HUDEP-2 (cell line): ENCODE measurements around the gene NCKAP5L.
A peak's percentile ranks its signal among the peaks of the same experiment; 100 is the strongest.
"Not testable (repeated sequence)": the region's sequence is repeated elsewhere in the genome, so short reads cannot be mapped to it uniquely, and the experiment has no call there.

Experiments
- DNase-seq, 76 experiments: peaks; one replicate each; lab custom pipeline; 2025; ENCODE audit not compliant: unreplicated experiment in 76 of 76; lab: John Stamatoyannopoulos, UW

NCKAP5L gene

GRCh38 chr12:49783917-49784676, 44.1 kb downstream of the NCKAP5L start:
- DNase-seq, result peak in 4 of 76 experiments; percentile 8 to 17 (median 14)

GRCh38 chr12:49780914-49781313, 47.3 kb downstream of the NCKAP5L start:
- DNase-seq, result not testable (repeated sequence)

- DNase-seq, result no peak
These were observed 48.6 kb downstream of the NCKAP5L start for GRCh38 chr12:49779581-49779980.

- peak in 34 of 76 experiments; percentile 2 to 53 (median 25) for DNase-seq
These were observed 50.1 kb downstream of the NCKAP5L start for GRCh38 chr12:49777800-49778748.

GRCh38 chr12:49777341-49777740, 50.9 kb downstream of the NCKAP5L start:
- DNase-seq, result no peak

GRCh38 chr12:49776858-49777257, 51.4 kb downstream of the NCKAP5L start:
- no peak for DNase-seq

- DNase-seq, result peak in 57 of 76 experiments; percentile 3 to 64 (median 32)
These were observed 51.8 kb downstream of the NCKAP5L start for GRCh38 chr12:49776413-49776812.

- DNase-seq, result not testable (repeated sequence)
These were observed 55.1 kb downstream of the NCKAP5L start for GRCh38 chr12:49773102-49773501.

GRCh38 chr12:49767333-49767732, 60.9 kb downstream of the NCKAP5L start:
- DNase-seq, result no peak

- DNase-seq, result no peak
These were observed 62.1 kb downstream of the NCKAP5L start for GRCh38 chr12:49766115-49766455.

- no peak for DNase-seq
These were observed 64.1 kb downstream of the NCKAP5L start for GRCh38 chr12:49764126-49764525.

GRCh38 chr12:49763006-49763591, 65.1 kb downstream of the NCKAP5L start:
- peak in 58 of 76 experiments; percentile 4 to 72 (median 41) for DNase-seq

GRCh38 chr12:49762468-49762847, 65.8 kb downstream of the NCKAP5L start:
- DNase-seq, result no peak

- no peak for DNase-seq
These were observed 66.3 kb downstream of the NCKAP5L start for GRCh38 chr12:49761677-49762467.

GRCh38 chr12:49750996-49751393, 77.2 kb downstream of the NCKAP5L start:
- DNase-seq, result no peak

GRCh38 chr12:49750027-49750995, 77.9 kb downstream of the NCKAP5L start:
- peak in 8 of 76 experiments; percentile 2 to 32 (median 18) for DNase-seq

GRCh38 chr12:49748800-49749199, 79.4 kb downstream of the NCKAP5L start:
- no peak for DNase-seq

- DNase-seq, result no peak
These were observed 79.9 kb downstream of the NCKAP5L start for GRCh38 chr12:49748306-49748705.

- DNase-seq, result no peak
These were observed 83.8 kb downstream of the NCKAP5L start for GRCh38 chr12:49744363-49744885.
